WTC11 (cell line): Measurements from ENCODE around the gene PGAP3. TPM values are rescaled to one million over a fixed set of nuclear protein-coding genes. Genes with fewer than 3 reads are reported as not detected.

Experiments
- ATAC-seq: fragments of 200-7000 bp; cut with Tn5 transposase; 2 replicates; pipeline ENCODE4 v1.10.0; 2021; ENCODE audit warnings: mild to moderate bottlenecking, moderate library complexity
- CTCF ChIA-PET: fragments of 300-600 bp; sonication (Branson Sonifier 250); formaldehyde crosslinking; loops from one replicate; lab custom pipeline; 2021; ENCODE audit warnings: antibody characterized with exemption; lab: Charles Lee
- POLR2A ChIA-PET: fragments of 350-600 bp; sonication (Branson Sonifier 250); formaldehyde crosslinking; loops from one replicate; lab custom pipeline; 2021; ENCODE audit warnings: antibody characterized with exemption; lab: Charles Lee
- DNase-seq: peaks from one replicate; pipeline ENCODE4 v3.0.0; 2021; ENCODE audit warnings: low spot score
- H3K27ac Mint-ChIP-seq: 2 replicates; pipeline ENCODE4 v1.8.0; 2021; ENCODE audit warnings: mixed read lengths
- H3K27me3 Mint-ChIP-seq: 2 replicates; pipeline ENCODE4 v1.8.0; 2021; ENCODE audit warnings: low read depth, mild to moderate bottlenecking, moderate library complexity, mixed read lengths
- H3K36me3 Mint-ChIP-seq: 2 replicates; pipeline ENCODE4 v1.8.0; 2021; ENCODE audit warnings: mixed read lengths
- H3K4me1 Mint-ChIP-seq: 2 replicates; pipeline ENCODE4 v1.8.0; 2022; ENCODE audit warnings: mixed read lengths
- H3K4me3 Mint-ChIP-seq: 2 replicates; pipeline ENCODE4 v1.8.0; 2021; ENCODE audit warnings: mild to moderate bottlenecking, moderate library complexity, mixed read lengths
- H3K9me3 Mint-ChIP-seq: 2 replicates; pipeline ENCODE4 v1.8.0; 2021; ENCODE audit warnings: mixed read lengths
- AFF4 ChIP-seq: sonication (generic); formaldehyde crosslinking; IDR thresholded peaks from 2 replicates; pipeline ENCODE4 v1.8.1; 2023; ENCODE audit warnings: mild to moderate bottlenecking, missing genetic modification reagents, borderline replicate concordance
- AR ChIP-seq: fragments of 250-450 bp; sonication (Bioruptor Pico); IDR thresholded peaks from 2 replicates; pipeline ENCODE4 v1.9.0; 2021; ENCODE audit warnings: mild to moderate bottlenecking
- ATF1 ChIP-seq: sonication (generic); formaldehyde crosslinking; IDR thresholded peaks from 2 replicates; pipeline ENCODE4 v1.8.1; 2023; ENCODE audit warnings: mild to moderate bottlenecking, moderate library complexity, missing genetic modification reagents
- ATF2 ChIP-seq: sonication (generic); formaldehyde crosslinking; IDR thresholded peaks from 2 replicates; pipeline ENCODE4 v1.8.1; 2022; ENCODE audit warnings: low read depth, missing genetic modification reagents, borderline replicate concordance
- ESRRA ChIP-seq: sonication (generic); formaldehyde crosslinking; IDR thresholded peaks from 2 replicates; pipeline ENCODE4 v1.8.1; 2022; ENCODE audit warnings: mild to moderate bottlenecking, missing genetic modification reagents, borderline replicate concordance
- GRHL2 ChIP-seq: fragments of 250-450 bp; sonication (Bioruptor Pico); IDR thresholded peaks from 2 replicates; pipeline ENCODE4 v1.8.0; 2022; ENCODE audit warnings: mild to moderate bottlenecking, moderate library complexity; ENCODE audit not compliant: insufficient replicate concordance, severe bottlenecking
- HMGA2 ChIP-seq: fragments of 250-450 bp; sonication (Bioruptor Pico); IDR thresholded peaks from 2 replicates; pipeline ENCODE4 v1.4.0; 2021; ENCODE audit warnings: mild to moderate bottlenecking, moderate library complexity
- NFATC4 ChIP-seq: fragments of 250-450 bp; sonication (Bioruptor Pico); IDR thresholded peaks from 2 replicates; pipeline ENCODE4 v1.9.0; 2021; ENCODE audit warnings: mild to moderate bottlenecking
- OVOL2 ChIP-seq: fragments of 250-450 bp; sonication (Bioruptor Pico); IDR thresholded peaks from 2 replicates; pipeline ENCODE4 v1.9.0; 2021; ENCODE audit warnings: mild to moderate bottlenecking, borderline replicate concordance
- RORB ChIP-seq: fragments of 250-450 bp; sonication (Bioruptor Pico); IDR thresholded peaks from 2 replicates; pipeline ENCODE4 v1.9.0; 2021; ENCODE audit warnings: mild to moderate bottlenecking
- TEAD4 ChIP-seq: sonication (generic); formaldehyde crosslinking; IDR thresholded peaks from 2 replicates; pipeline ENCODE4 v1.8.0; 2022; ENCODE audit warnings: mild to moderate bottlenecking, missing genetic modification reagents
- ZNF396 ChIP-seq: fragments of 250-450 bp; sonication (Bioruptor Pico); IDR thresholded peaks from 2 replicates; pipeline ENCODE4 v1.8.0; 2021; ENCODE audit warnings: mild to moderate bottlenecking, moderate library complexity, borderline replicate concordance
- ZNF416 ChIP-seq: fragments of 250-450 bp; sonication (Bioruptor Pico); IDR thresholded peaks from 2 replicates; pipeline ENCODE4 v1.9.0; 2021; ENCODE audit warnings: mild to moderate bottlenecking, inconsistent platforms
- ZNF671 ChIP-seq: fragments of 250-450 bp; sonication (Bioruptor Pico); IDR thresholded peaks from 2 replicates; pipeline ENCODE4 v1.8.0; 2021; ENCODE audit warnings: mild to moderate bottlenecking
- total RNA-seq: library from RNA; stranded (reverse); gene quantifications from 3 replicates; pipeline ENCODE4 v1.2.3, GENCODE V29; 2021
- TF ChIP-seq, protein P1 (sequence below): fragments of 250-450 bp; sonication (Bioruptor Pico); IDR thresholded peaks from 2 replicates; pipeline ENCODE4 v2.1.2; 2022; ENCODE audit warnings: mild to moderate bottlenecking, moderate library complexity
- TF ChIP-seq, protein P2 (sequence below): sonication (generic); formaldehyde crosslinking; IDR thresholded peaks from 2 replicates; pipeline ENCODE4 v1.8.0; 2023; ENCODE audit warnings: missing genetic modification reagents
- TF ChIP-seq, protein P3 (sequence below): fragments of 250-450 bp; sonication (Bioruptor Pico); IDR thresholded peaks from 2 replicates; pipeline ENCODE4 v1.9.0; 2021; ENCODE audit warnings: mild to moderate bottlenecking

The PGAP3 gene
- total RNA-seq, 1 experiment from 2014 or later = 24.9 TPM

- TF ChIP-seq AFF4 (no peak), AR (no peak), OVOL2 (no peak), HMGA2 (CRISPR knock-in tag) (no peak), NFATC4 (CRISPR knock-in tag) (no peak), ATF2 (CRISPR knock-in tag) (no peak), ZNF396 (CRISPR knock-in tag) (no peak)
- TF ChIP-seq, protein P1, sequence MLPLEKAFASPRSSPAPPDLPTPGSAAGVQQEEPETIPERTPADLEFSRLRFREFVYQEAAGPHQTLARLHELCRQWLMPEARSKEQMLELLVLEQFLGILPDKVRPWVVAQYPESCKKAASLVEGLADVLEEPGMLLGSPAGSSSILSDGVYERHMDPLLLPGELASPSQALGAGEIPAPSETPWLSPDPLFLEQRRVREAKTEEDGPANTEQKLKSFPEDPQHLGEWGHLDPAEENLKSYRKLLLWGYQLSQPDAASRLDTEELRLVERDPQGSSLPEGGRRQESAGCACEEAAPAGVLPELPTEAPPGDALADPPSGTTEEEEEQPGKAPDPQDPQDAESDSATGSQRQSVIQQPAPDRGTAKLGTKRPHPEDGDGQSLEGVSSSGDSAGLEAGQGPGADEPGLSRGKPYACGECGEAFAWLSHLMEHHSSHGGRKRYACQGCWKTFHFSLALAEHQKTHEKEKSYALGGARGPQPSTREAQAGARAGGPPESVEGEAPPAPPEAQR = no peak
Measured at GRCh38 chr17:39659279-39660010, 28.4 kb downstream of the PGAP3 start (continued).

- Mint-ChIP-seq H3K27ac (no peak overlapping the region), H3K36me3 (peaks cover 13% of the 10 kb centered on the region)
- DNase-seq = no peak
- TF ChIP-seq ZNF671 (CRISPR knock-in tag) (no peak), ZNF416 (CRISPR knock-in tag) (no peak), ESRRA (CRISPR knock-in tag) (no peak), ATF1 (CRISPR knock-in tag) (no peak), GRHL2 (CRISPR knock-in tag) (no peak), TEAD4 (CRISPR knock-in tag) (no peak), RORB (CRISPR knock-in tag) (no peak)
- TF ChIP-seq, protein P2, sequence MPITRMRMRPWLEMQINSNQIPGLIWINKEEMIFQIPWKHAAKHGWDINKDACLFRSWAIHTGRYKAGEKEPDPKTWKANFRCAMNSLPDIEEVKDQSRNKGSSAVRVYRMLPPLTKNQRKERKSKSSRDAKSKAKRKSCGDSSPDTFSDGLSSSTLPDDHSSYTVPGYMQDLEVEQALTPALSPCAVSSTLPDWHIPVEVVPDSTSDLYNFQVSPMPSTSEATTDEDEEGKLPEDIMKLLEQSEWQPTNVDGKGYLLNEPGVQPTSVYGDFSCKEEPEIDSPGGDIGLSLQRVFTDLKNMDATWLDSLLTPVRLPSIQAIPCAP = no peak
- TF ChIP-seq, protein P3, sequence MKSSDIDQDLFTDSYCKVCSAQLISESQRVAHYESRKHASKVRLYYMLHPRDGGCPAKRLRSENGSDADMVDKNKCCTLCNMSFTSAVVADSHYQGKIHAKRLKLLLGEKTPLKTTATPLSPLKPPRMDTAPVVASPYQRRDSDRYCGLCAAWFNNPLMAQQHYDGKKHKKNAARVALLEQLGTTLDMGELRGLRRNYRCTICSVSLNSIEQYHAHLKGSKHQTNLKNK = no peak
- TF ChIP-seq, all 79 proteins: peak for 0
- CTCF ChIA-PET = interaction anchor here (1.1 to 18.1 kb wide), 2 partner anchors 30 to 46 kb away, joined by 3 to 851 read pairs; partner anchors contain the start of genes PPP1R1B and STARD3
- Mint-ChIP-seq H3K27me3 (no peaks in the 10 kb centered on the region), H3K9me3 (no peaks in the 10 kb centered on the region), H3K4me1 (peaks cover 29% of the 10 kb centered on the region), H3K4me3 (no peak overlapping the region)
- POLR2A ChIA-PET = no interaction called here
- ATAC-seq = no peak
Measured at GRCh38 chr17:39658760-39659159, 29.1 kb downstream of the PGAP3 start.
